WERI-Rb-1 (cell line): ENCODE results near the gene CAGE1.

Source experiments
- DNase-seq: peaks from one replicate; pipeline ENCODE4 v3.0.0-alpha.2; 2020
- H3K27ac ChIP-seq: fragments of 250-450 bp; sonication (Bioruptor Pico); 2 replicates; pipeline ENCODE4 v1.5.1; 2020; ENCODE audit warnings: mild to moderate bottlenecking, moderate library complexity
- H3K27me3 ChIP-seq: fragments of 250-450 bp; sonication (Bioruptor Pico); 2 replicates; pipeline ENCODE4 v1.5.1; 2021; ENCODE audit warnings: mild to moderate bottlenecking, low read depth, moderate library complexity; ENCODE audit not compliant: insufficient read depth, severe bottlenecking
- H3K36me3 ChIP-seq: fragments of 250-450 bp; sonication (Bioruptor Pico); 2 replicates; pipeline ENCODE4 v1.5.1; 2020; ENCODE audit warnings: mild to moderate bottlenecking, moderate library complexity
- H3K4me3 ChIP-seq: 2 replicates; pipeline ENCODE4 v1.5.1; 2011; ENCODE audit warnings: low read depth, mild to moderate bottlenecking, control low read depth, low read length
- H3K9me3 ChIP-seq: fragments of 250-450 bp; sonication (Bioruptor Pico); 2 replicates; pipeline ENCODE4 v1.5.1; 2021; ENCODE audit warnings: mild to moderate bottlenecking, moderate library complexity; ENCODE audit not compliant: severe bottlenecking
- TF ChIP-seq, protein P1 (sequence below): IDR thresholded peaks from 2 replicates; pipeline ENCODE4 v1.5.1; 2011; ENCODE audit warnings: low read depth, mild to moderate bottlenecking, control low read depth, inconsistent platforms, low read length

CAGE1 gene

DNA sequence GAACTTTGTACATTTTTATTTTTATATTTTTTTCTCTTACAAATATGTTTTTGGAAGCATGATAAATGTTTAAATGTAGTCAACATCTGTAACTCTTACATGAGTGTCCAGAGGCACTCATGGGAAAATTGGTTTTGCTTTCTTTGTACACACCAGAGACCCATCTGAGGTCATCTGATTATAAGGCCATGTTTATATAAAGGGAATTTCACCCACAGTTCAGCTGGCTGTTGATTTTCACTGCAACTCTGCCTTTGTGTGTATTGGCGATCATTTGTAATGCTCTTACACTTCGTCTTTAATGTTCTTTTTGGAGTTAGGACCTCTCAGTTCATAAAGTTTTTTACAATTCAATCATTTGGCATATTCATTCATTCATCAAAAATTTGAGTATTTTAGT is 28.1 kb upstream of the CAGE1 start:
- Histone ChIP-seq H3K36me3 (peaks cover 63% of the 10 kb centered on the region), H3K27me3 (no peaks in the 10 kb centered on the region), H3K4me3 (no peak overlapping the region), H3K9me3 (no peaks in the 10 kb centered on the region), H3K27ac (no peak overlapping the region)
- DNase-seq = no peak
- TF ChIP-seq, protein P1, sequence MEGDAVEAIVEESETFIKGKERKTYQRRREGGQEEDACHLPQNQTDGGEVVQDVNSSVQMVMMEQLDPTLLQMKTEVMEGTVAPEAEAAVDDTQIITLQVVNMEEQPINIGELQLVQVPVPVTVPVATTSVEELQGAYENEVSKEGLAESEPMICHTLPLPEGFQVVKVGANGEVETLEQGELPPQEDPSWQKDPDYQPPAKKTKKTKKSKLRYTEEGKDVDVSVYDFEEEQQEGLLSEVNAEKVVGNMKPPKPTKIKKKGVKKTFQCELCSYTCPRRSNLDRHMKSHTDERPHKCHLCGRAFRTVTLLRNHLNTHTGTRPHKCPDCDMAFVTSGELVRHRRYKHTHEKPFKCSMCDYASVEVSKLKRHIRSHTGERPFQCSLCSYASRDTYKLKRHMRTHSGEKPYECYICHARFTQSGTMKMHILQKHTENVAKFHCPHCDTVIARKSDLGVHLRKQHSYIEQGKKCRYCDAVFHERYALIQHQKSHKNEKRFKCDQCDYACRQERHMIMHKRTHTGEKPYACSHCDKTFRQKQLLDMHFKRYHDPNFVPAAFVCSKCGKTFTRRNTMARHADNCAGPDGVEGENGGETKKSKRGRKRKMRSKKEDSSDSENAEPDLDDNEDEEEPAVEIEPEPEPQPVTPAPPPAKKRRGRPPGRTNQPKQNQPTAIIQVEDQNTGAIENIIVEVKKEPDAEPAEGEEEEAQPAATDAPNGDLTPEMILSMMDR = no peak

GRCh38 chr6:7414811-7415210 is 25.3 kb upstream of the CAGE1 start:
- DNase-seq = no peak
- TF ChIP-seq, protein P1 = no peak
- Histone ChIP-seq H3K27me3 (no peaks in the 10 kb centered on the region), H3K36me3 (peaks cover 84% of the 10 kb centered on the region), H3K4me3 (no peak overlapping the region), H3K9me3 (no peaks in the 10 kb centered on the region), H3K27ac (no peak overlapping the region)

- TF ChIP-seq, protein P1 = no peak
- Histone ChIP-seq H3K9me3 (no peaks in the 10 kb centered on the region), H3K27ac (no peak overlapping the region), H3K4me3 (no peak overlapping the region), H3K27me3 (no peaks in the 10 kb centered on the region), H3K36me3 (peaks cover 88% of the 10 kb centered on the region)
- no peak for DNase-seq
These were observed 23.7 kb upstream of the CAGE1 start for GRCh38 chr6:7413151-7413823.

- TF ChIP-seq, protein P1 = no peak
- Histone ChIP-seq H3K9me3 (no peaks in the 10 kb centered on the region), H3K27ac (no peak overlapping the region), H3K36me3 (peaks cover 87% of the 10 kb centered on the region), H3K4me3 (no peak overlapping the region), H3K27me3 (no peaks in the 10 kb centered on the region)
- no peak for DNase-seq
These were observed 21.8 kb upstream of the CAGE1 start for GRCh38 chr6:7411328-7411727.

GRCh38 chr6:7410851-7411250 is 21.3 kb upstream of the CAGE1 start:
- peaks cover 87% of the 10 kb centered on the region for H3K36me3 ChIP-seq

More at GRCh38 chr6:7410851-7411250, 21.3 kb upstream of the CAGE1 start:
- TF ChIP-seq, protein P1 = no peak
- H3K27ac ChIP-seq = no peak overlapping the region
- H3K4me3 ChIP-seq = no peak overlapping the region
- no peak for DNase-seq
- H3K27me3 ChIP-seq = no peaks in the 10 kb centered on the region
- no peaks in the 10 kb centered on the region for H3K9me3 ChIP-seq
